GM23248 (cell line): Measurements from ENCODE around the gene ZDHHC16. TPM values are rescaled to one million over a fixed set of nuclear protein-coding genes. Genes with fewer than 3 reads are reported as not detected.

ENCODE experiments used
- DNase-seq: peaks from one replicate; pipeline ENCODE4 v3.0.0-alpha.2; 2015
- H2AFZ ChIP-seq: fragments of 200-600 bp; sonication (generic); 2 replicates; pipeline ENCODE4 v1.6.1; 2016; ENCODE audit warnings: antibody characterized with exemption
- H3F3A ChIP-seq: fragments of 200-600 bp; sonication (generic); 2 replicates; pipeline ENCODE4 v1.6.1; 2016; ENCODE audit warnings: mild to moderate bottlenecking, antibody characterized with exemption, mixed run types; ENCODE audit not compliant: insufficient read depth
- H3K27ac ChIP-seq: fragments of 200-600 bp; sonication (generic); 2 replicates; pipeline ENCODE4 v1.5.1; 2016; ENCODE audit warnings: mild to moderate bottlenecking
- H3K27me3 ChIP-seq: fragments of 200-600 bp; sonication (generic); replicated peaks from 2 replicates; pipeline ENCODE4 v1.6.1; 2016; ENCODE audit warnings: mild to moderate bottlenecking; ENCODE audit not compliant: insufficient read depth
- H3K36me3 ChIP-seq: fragments of 200-600 bp; sonication (generic); 2 replicates; pipeline ENCODE4 v1.6.1; 2016; ENCODE audit warnings: low read depth, mild to moderate bottlenecking
- H3K4me1 ChIP-seq: fragments of 200-600 bp; sonication (generic); 2 replicates; pipeline ENCODE4 v1.6.1; 2016; ENCODE audit warnings: mild to moderate bottlenecking; ENCODE audit not compliant: insufficient read depth
- H3K4me2 ChIP-seq: fragments of 200-600 bp; sonication (generic); one replicate; pipeline ENCODE4 v1.6.1; 2016; ENCODE audit warnings: mild to moderate bottlenecking; ENCODE audit not compliant: unreplicated experiment
- H3K4me3 ChIP-seq: fragments of 200-600 bp; sonication (generic); 2 replicates; pipeline ENCODE4 v1.5.1; 2016; ENCODE audit warnings: mild to moderate bottlenecking
- H3K79me2 ChIP-seq: fragments of 200-600 bp; sonication (generic); 2 replicates; pipeline ENCODE4 v1.6.1; 2016; ENCODE audit warnings: mild to moderate bottlenecking; ENCODE audit not compliant: insufficient read depth
- H3K9ac ChIP-seq: fragments of 200-600 bp; sonication (generic); 2 replicates; pipeline ENCODE4 v1.6.1; 2016; ENCODE audit warnings: mild to moderate bottlenecking
- H3K9me2 ChIP-seq: fragments of 200-600 bp; sonication (generic); 2 replicates; pipeline ENCODE4 v1.6.1; 2016; ENCODE audit warnings: mixed run types, mild to moderate bottlenecking, moderate library complexity; ENCODE audit not compliant: insufficient read depth
- H3K9me3 ChIP-seq: fragments of 200-600 bp; sonication (generic); one replicate; pipeline ENCODE4 v1.6.1; 2017; ENCODE audit warnings: low read depth
- H4K20me1 ChIP-seq: fragments of 200-600 bp; sonication (generic); 2 replicates; pipeline ENCODE4 v1.6.0; 2016; ENCODE audit not compliant: insufficient read depth
- EZH2 ChIP-seq: fragments of 200-600 bp; sonication (generic); IDR thresholded peaks from 2 replicates; pipeline ENCODE4 v1.6.1; 2018; ENCODE audit warnings: antibody characterized with exemption, mild to moderate bottlenecking; ENCODE audit not compliant: insufficient read depth, poor library complexity, severe bottlenecking
- EZH2phosphoT487 ChIP-seq: fragments of 200-600 bp; sonication (generic); IDR thresholded peaks from 2 replicates; pipeline ENCODE4 v1.6.1; 2018; ENCODE audit warnings: antibody characterized with exemption, moderate library complexity, mild to moderate bottlenecking, low read depth; ENCODE audit not compliant: insufficient read depth
- WGBS, 2 experiments: methylation state at CpG; one replicate each; pipeline ENCODE4 v1.1.6; 2015 to 2017; ENCODE audit warnings: low lambda C conversion rate in 2 of 2, low coverage in 1 of 2; ENCODE audit errors: missing lambda C conversion rate in 2 of 2; 5-methylcytosine and 5-hydroxymethylcytosine counted together
- in situ Hi-C: fragments of 300-500 bp; cut with MboI; formaldehyde crosslinking; loops from 2 replicates; pipeline ENCODE4 v1.15.0; 2020
- polyA plus RNA-seq: library from polyadenylated mRNA; unstranded; fragments of >200 nt; fragmentation: Nextera tagmentation; extraction: Ambion mirVana; gene quantifications from 2 replicates; pipeline ENCODE4 v1.2.1, GENCODE V29; 2016
- total RNA-seq: library from RNA; depleted of rRNA; stranded (reverse); fragments of >200 nt; shearing (Covaris generic); gene quantifications from 2 replicates; pipeline ENCODE4 v1.2.3, GENCODE V29; 2014

Gene ZDHHC16
- total and polyA plus RNA-seq, 2 experiments from 2014 or later, result 68.2 to 69.1 TPM

- Histone ChIP-seq H3K9me3 (no peaks in the 10 kb centered on the region), H4K20me1 (peaks cover 20% of the 10 kb centered on the region; the same call in 1 of the 2 replicates), H3K27ac (no peak overlapping the region), H3K36me3 (0 out of 2 replicates have a peak, but pooled peaks cover 14% of the 10 kb centered on the region), H3K79me2 (peaks cover 100% of the 10 kb centered on the region), H3K9ac (no peak overlapping the region), H3F3A (0 out of 2 replicates have a peak, but pooled peaks cover 11% of the 10 kb centered on the region), H3K4me3 (no peak overlapping the region), H3K4me2 (peak overlapping the region; percentile 22), H3K27me3 (no peaks in the 10 kb centered on the region), H3K9me2 (no peaks in the 10 kb centered on the region), H2AFZ (no peak overlapping the region), H3K4me1 (peaks cover 27% of the 10 kb centered on the region)
- 29 to 42% methylated on average over 2 of the region's 2 CpGs for WGBS, 2 experiments
- in situ Hi-C loops, result no loop called here
- TF ChIP-seq EZH2phosphoT487 (no peak), EZH2 (no peak)
- DNase-seq, result peak; percentile 21
Measured at GRCh38 chr10:97490592-97490991, 44.6 kb downstream of the ZDHHC16 start.

- H3K4me1 ChIP-seq, result peaks cover 36% of the 10 kb centered on the region
Measured at GRCh38 chr10:97494151-97494550, 48.2 kb downstream of the ZDHHC16 start.

GRCh38 chr10:97494863-97495506, 49.0 kb downstream of the ZDHHC16 start:
- Histone ChIP-seq H3K4me2 (peak overlapping the region; percentile 20), H3K27ac (no peak overlapping the region), H3K9ac (0 out of 2 replicates have a peak overlapping the region, but pooled peaks have one; percentile 9)

More at GRCh38 chr10:97494151-97494550, 48.2 kb downstream of the ZDHHC16 start:
- Histone ChIP-seq H3K79me2 (peaks cover 84% of the 10 kb centered on the region), H3K27ac (no peak overlapping the region), H3K9ac (0 out of 2 replicates have a peak overlapping the region, but pooled peaks have one; percentile 9), H2AFZ (no peak overlapping the region), H3K4me3 (no peak overlapping the region), H3K4me2 (peak overlapping the region; percentile 20), H4K20me1 (peaks cover 7% of the 10 kb centered on the region; the same call in 1 of the 2 replicates), H3K36me3 (0 out of 2 replicates have a peak, but pooled peaks cover 10% of the 10 kb centered on the region), H3K9me2 (no peaks in the 10 kb centered on the region), H3K27me3 (no peaks in the 10 kb centered on the region), H3F3A (peaks cover 25% of the 10 kb centered on the region; the same call in 1 of the 2 replicates), H3K9me3 (no peaks in the 10 kb centered on the region)
- peak; percentile 22 for DNase-seq
- TF ChIP-seq EZH2 (no peak), EZH2phosphoT487 (no peak)
- in situ Hi-C loops, result no loop called here
- 39 to 51% methylated on average over 2 of the region's 2 CpGs for WGBS, 2 experiments

GRCh38 chr10:97497572-97498075, 51.6 kb downstream of the ZDHHC16 start:
- Histone ChIP-seq H3K9me2 (no peaks in the 10 kb centered on the region), H3K9me3 (no peaks in the 10 kb centered on the region), H3K9ac (peak overlapping the region; percentile 97), H4K20me1 (no peaks in the 10 kb centered on the region; the same call in 1 of the 2 replicates), H3K27me3 (no peaks in the 10 kb centered on the region), H3K4me2 (peak overlapping the region; percentile 97), H3F3A (peaks cover 26% of the 10 kb centered on the region), H3K4me3 (peak overlapping the region; percentile 92), H3K36me3 (0 out of 2 replicates have a peak, but pooled peaks cover 4% of the 10 kb centered on the region), H3K79me2 (peaks cover 79% of the 10 kb centered on the region), H3K4me1 (peaks cover 30% of the 10 kb centered on the region), H2AFZ (peak overlapping the region; percentile 81), H3K27ac (peak overlapping the region; percentile 97)
- in situ Hi-C loops, result no loop called here
- 1% methylated on average over 22 of the region's 22 CpGs for WGBS, 2 experiments
- peak; percentile 97 for DNase-seq
- TF ChIP-seq EZH2 (no peak), EZH2phosphoT487 (no peak)

More at GRCh38 chr10:97494863-97495506, 49.0 kb downstream of the ZDHHC16 start:
- peak; percentile 38 for DNase-seq
- Histone ChIP-seq H3K79me2 (peaks cover 79% of the 10 kb centered on the region), H3K4me1 (peaks cover 30% of the 10 kb centered on the region), H3K27me3 (no peaks in the 10 kb centered on the region), H3K36me3 (0 out of 2 replicates have a peak, but pooled peaks cover 10% of the 10 kb centered on the region), H2AFZ (no peak overlapping the region), H3K9me3 (no peaks in the 10 kb centered on the region), H3K9me2 (no peaks in the 10 kb centered on the region), H3K4me3 (no peak overlapping the region), H3F3A (peaks cover 24% of the 10 kb centered on the region), H4K20me1 (peaks cover 7% of the 10 kb centered on the region; the same call in 1 of the 2 replicates)
- 52 to 54% methylated on average over 7 of the region's 7 CpGs for WGBS, 2 experiments
- no peak for TF ChIP-seq EZH2
- in situ Hi-C loops, result no loop called here
